T-cell (primary cell): ENCODE measurements around the gene PHKB. TPM values are rescaled to one million over a fixed set of nuclear protein-coding genes. Genes with fewer than 3 reads are reported as not detected.
"Not testable (repeated sequence)": the region's sequence is repeated elsewhere in the genome, so short reads cannot be mapped to it uniquely, and the experiment has no call there.

ENCODE experiments used
- ATAC-seq, 4 experiments: fragments of 200-7000 bp in 3 of 4; fragments of 150-1000 bp in 1 of 4; cut with Tn5 transposase; replicated peaks in 1 of 4; 1 replicate in 3 of 4; 2 replicates in 1 of 4; pipeline ENCODE4 v1.10.0; 2021; ENCODE audit warnings: moderate library complexity in 3 of 4, mild to moderate bottlenecking in 2 of 4, moderate number of reproducible peaks in 1 of 4
- CTCF ChIA-PET, 2 donors: fragments of 300-600 bp; sonication (Branson Sonifier 250); formaldehyde crosslinking; loops; one replicate each; lab custom pipeline; 2022; ENCODE audit warnings: antibody characterized with exemption in 2 of 2; lab: Charles Lee
- POLR2A ChIA-PET, 2 donors: fragments of 300-600 bp; sonication (Branson Sonifier 250); formaldehyde crosslinking; loops; one replicate each; lab custom pipeline; 2022; ENCODE audit warnings: antibody characterized with exemption in 2 of 2; lab: Charles Lee
- DNase-seq, 35 experiments: peaks; one replicate each; pipeline versions ENCODE4 v3.0.0 to v3.0.0-alpha.2; 2013 to 2023
- H3K27ac ChIP-seq: one replicate; pipeline ENCODE4 v1.5.1; 2013; ENCODE audit warnings: low read length
- H3K27me3 ChIP-seq, 2 experiments: replicated peaks in 1 of 2; 1 replicate in 1 of 2; 2 replicates in 1 of 2; pipeline versions ENCODE4 v1.6.1 to v1.7.0; 2013; ENCODE audit warnings: low read length in 1 of 2, mixed read lengths in 1 of 2; ENCODE audit not compliant: control insufficient read depth in 2 of 2, insufficient read depth in 2 of 2; ENCODE audit errors: extremely low read depth in 1 of 2
- H3K36me3 ChIP-seq, 2 donors: 1 replicate in 1 of 2; 2 replicates in 1 of 2; pipeline versions ENCODE4 v1.6.1 to v1.7.0; 2013; ENCODE audit warnings: low read length in 1 of 2; ENCODE audit not compliant: control insufficient read depth in 2 of 2, insufficient read depth in 1 of 2; ENCODE audit errors: extremely low read depth in 1 of 2
- H3K4me1 ChIP-seq, 2 experiments: 1 replicate in 1 of 2; 2 replicates in 1 of 2; pipeline versions ENCODE4 v1.6.1 to v1.7.0; 2013; ENCODE audit warnings: low read length in 2 of 2, mixed read lengths in 1 of 2; ENCODE audit not compliant: insufficient read depth in 2 of 2, control insufficient read depth in 1 of 2; ENCODE audit errors: extremely low read depth in 1 of 2
- H3K4me3 ChIP-seq, 2 donors: 1 replicate in 1 of 2; 2 replicates in 1 of 2; pipeline versions ENCODE4 v1.5.1 to v1.7.0; 2013; ENCODE audit warnings: mild to moderate bottlenecking in 2 of 2, low read length in 1 of 2, moderate library complexity in 1 of 2; ENCODE audit not compliant: control insufficient read depth in 1 of 2; ENCODE audit errors: extremely low read depth in 1 of 2
- H3K9me3 ChIP-seq: 2 replicates; pipeline ENCODE4 v1.7.0; 2013
- H3K27ac Mint-ChIP-seq, 2 donors: one replicate each; pipeline ENCODE4 v1.8.0; 2020 to 2021; ENCODE audit warnings: mild to moderate bottlenecking in 2 of 2, mixed read lengths in 2 of 2
- H3K27me3 Mint-ChIP-seq, 2 donors: one replicate each; pipeline ENCODE4 v1.8.0; 2021 to 2022; ENCODE audit warnings: mixed read lengths in 2 of 2
- H3K36me3 Mint-ChIP-seq: one replicate; pipeline ENCODE4 v1.8.0; 2021; ENCODE audit warnings: mixed read lengths
- H3K4me1 Mint-ChIP-seq, 3 donors: one replicate each; pipeline ENCODE4 v1.8.0; 2020 to 2022; ENCODE audit warnings: mixed read lengths in 3 of 3, mild to moderate bottlenecking in 1 of 3
- H3K4me3 Mint-ChIP-seq, 3 donors: one replicate each; pipeline ENCODE4 v1.8.0; 2020 to 2022; ENCODE audit warnings: mild to moderate bottlenecking in 3 of 3, mixed read lengths in 3 of 3, moderate library complexity in 3 of 3
- H3K9me3 Mint-ChIP-seq, 3 donors: one replicate each; pipeline ENCODE4 v1.8.0; 2020 to 2022; ENCODE audit warnings: mixed read lengths in 3 of 3
- WGBS: methylation state at CpG from one replicate; pipeline ENCODE4 v1.1.5; 2013; ENCODE audit warnings: missing lambda C conversion rate; ENCODE audit not compliant: insufficient coverage; 5-methylcytosine and 5-hydroxymethylcytosine counted together
- total RNA-seq, 35 experiments: library from RNA in 6 of 35; stranded (reverse) in 6 of 35; fragments of 120-200 nt in 1 of 35; gene quantifications; one replicate each; pipeline versions ENCODE4 v1.2.1 to v1.2.4 and lab custom pipeline; 2013 to 2026

PHKB gene
- total RNA-seq, 5 donors from 2014 or later (not counting 1 experiment from before 2014, with no cell fraction given), result 40.6 to 67.5 (median 48.8) TPM

DNA sequence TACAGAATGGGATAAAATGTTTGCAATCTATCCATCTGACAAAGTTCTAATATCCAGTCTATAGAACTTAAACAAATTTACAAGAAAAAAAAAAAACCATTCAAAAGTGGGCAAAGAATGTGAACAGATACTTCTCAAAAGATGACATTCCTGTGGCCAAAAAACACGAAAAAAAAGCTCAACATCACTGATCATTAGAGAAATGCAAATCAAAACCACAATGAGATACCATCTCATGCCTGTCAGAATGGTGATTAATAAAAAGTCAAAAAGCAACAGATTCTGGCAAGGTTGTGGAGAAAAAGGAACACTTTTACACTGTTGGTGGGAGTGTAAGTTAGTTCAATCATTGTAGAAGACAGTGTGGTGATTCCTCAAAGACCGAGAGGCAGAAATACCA is 26.9 kb upstream of the PHKB start:
- H3K27ac ChIP-seq, H3K9me3 Mint-ChIP-seq, H3K9me3 ChIP-seq, H3K4me3 Mint-ChIP-seq, H3K36me3 ChIP-seq, H3K4me3 ChIP-seq, POLR2A ChIA-PET, DNase-seq, H3K4me1 ChIP-seq, H3K27me3 ChIP-seq, H3K27me3 Mint-ChIP-seq, H3K27ac Mint-ChIP-seq, ATAC-seq: not testable (repeated sequence)
- peaks cover 20 to 25% (median 25%) of the 10 kb centered on the region in 3 donors for H3K4me1 Mint-ChIP-seq
- CTCF ChIA-PET, result interaction anchor here in 1 of 2 donors (0.6 kb wide), 1 partner anchor 706 kb away, joined by 3 read pairs; no protein-coding TSS in a partner anchor
- WGBS, result no CpG with 5 or more reads among the region's 2 CpGs
- H3K36me3 Mint-ChIP-seq, result peaks cover 40% of the 10 kb centered on the region

DNA sequence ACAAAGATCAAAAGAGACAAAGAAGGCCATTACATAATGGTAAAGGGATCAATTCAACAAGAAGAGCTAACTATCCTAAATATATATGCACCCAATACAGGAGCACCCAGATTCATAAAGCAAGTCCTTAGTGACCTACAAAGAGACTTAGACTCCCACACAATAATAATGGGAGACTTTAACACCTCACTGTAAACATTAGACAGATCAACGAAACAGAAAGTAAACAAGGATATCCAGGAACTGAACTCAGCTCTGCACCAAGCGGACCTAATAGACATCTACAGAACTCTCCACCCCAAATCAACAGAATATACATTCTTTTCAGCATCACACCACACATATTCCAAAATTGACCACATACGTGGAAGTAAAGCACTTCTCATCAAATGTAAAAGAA is 21.1 kb upstream of the PHKB start:
- H3K27ac Mint-ChIP-seq, H3K4me3 Mint-ChIP-seq, H3K27ac ChIP-seq, ATAC-seq, H3K4me3 ChIP-seq, H3K4me1 ChIP-seq, H3K9me3 Mint-ChIP-seq, DNase-seq, H3K27me3 ChIP-seq, H3K36me3 ChIP-seq, POLR2A ChIA-PET, CTCF ChIA-PET, H3K27me3 Mint-ChIP-seq, H3K9me3 ChIP-seq: not testable (repeated sequence)
- 83% methylated on average over 3 of the region's 3 CpGs for WGBS
- Mint-ChIP-seq H3K36me3 (peaks cover 53% of the 10 kb centered on the region), H3K4me1 (peaks cover 22 to 37% (median 32%) of the 10 kb centered on the region in 3 donors)

DNA sequence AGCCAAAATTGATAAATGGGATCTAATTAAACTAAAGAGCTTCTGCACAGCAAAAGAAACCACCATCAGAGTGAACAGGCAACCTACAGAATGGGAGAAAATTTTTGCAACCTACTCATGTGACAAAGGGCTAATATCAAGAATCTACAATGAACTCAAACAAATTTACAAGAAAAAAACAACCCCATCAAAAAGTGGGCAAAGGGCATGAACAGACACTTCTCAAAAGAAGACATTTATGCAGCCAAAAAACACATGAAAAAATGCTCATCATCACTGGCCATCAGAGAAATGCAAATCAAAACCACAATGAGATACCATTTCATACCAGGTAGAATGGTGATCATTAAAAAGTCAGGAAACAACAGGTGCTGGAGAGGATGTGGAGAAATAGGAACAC is 18.2 kb upstream of the PHKB start:
- H3K9me3 Mint-ChIP-seq, H3K4me3 Mint-ChIP-seq, H3K9me3 ChIP-seq, CTCF ChIA-PET, ATAC-seq, H3K4me3 ChIP-seq, H3K27me3 Mint-ChIP-seq, DNase-seq, H3K27ac ChIP-seq, H3K36me3 ChIP-seq, POLR2A ChIA-PET, H3K27me3 ChIP-seq, H3K4me1 ChIP-seq, H3K27ac Mint-ChIP-seq: not testable (repeated sequence)
- peaks cover 58% of the 10 kb centered on the region for H3K36me3 Mint-ChIP-seq
- peaks cover 26 to 42% (median 34%) of the 10 kb centered on the region in 3 donors for H3K4me1 Mint-ChIP-seq

DNA sequence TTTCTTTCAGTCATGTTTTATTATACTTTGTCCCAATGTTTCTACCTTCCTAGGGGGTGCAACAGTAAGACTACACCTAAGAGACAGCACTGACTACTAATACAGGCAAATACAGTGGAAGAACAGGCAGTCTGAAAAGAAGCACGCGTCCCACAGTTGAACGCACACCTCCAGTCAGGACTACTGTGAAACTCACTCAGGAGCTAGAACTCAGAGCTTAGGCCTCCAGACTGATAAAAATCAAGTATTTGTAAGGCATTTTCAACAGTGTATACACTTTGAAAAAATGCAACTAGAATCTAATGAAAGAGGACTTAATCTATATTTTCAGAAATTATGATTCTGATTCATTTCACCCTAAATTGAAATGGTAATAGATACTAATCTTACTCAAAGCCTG is 14.7 kb upstream of the PHKB start:
- Mint-ChIP-seq H3K27me3 (no peaks in the 10 kb centered on the region), H3K4me1 (peaks cover 19 to 33% (median 33%) of the 10 kb centered on the region in 3 donors)

DNA sequence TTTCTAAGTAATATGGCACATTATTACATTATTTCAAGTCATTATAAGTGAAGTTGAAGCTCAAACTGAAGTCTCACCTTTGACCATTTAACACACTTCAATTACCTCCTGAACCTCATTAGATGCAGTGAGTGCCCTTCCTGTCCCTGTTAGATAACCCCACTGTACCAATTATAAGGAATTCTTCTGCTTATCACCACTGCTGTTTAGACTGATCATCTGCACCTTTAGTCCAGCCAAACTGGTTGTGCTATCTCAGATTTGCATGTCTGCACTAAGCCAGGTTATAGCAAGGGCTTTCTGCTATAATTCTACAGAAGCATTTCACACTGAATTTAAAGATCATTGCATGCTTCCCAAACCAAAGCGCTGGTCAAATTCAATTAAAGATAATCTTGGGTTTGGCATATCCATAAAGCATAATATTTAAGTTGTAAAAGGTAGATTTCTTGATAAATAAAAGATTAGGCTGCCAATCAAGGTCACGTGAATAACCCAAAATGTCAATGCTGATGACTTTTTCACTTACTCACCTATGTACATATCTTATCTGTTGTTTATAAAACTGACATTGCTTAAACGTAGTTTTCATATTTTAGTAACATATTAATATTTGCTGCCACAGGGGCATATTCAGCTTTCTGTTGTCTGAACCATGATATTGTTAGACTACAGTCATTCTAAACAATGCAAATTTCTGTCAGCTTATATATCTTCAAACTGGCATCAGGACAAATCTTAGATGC is 12.1 kb upstream of the PHKB start:
- WGBS, result no CpG with 5 or more reads among the region's 3 CpGs
- Histone ChIP-seq H3K4me1 (no peaks in the 10 kb centered on the region), H3K36me3 (peaks cover 0 to 50% of the 10 kb centered on the region in 2 donors), H3K4me3 (no peak overlapping the region), H3K9me3 (no peaks in the 10 kb centered on the region), H3K27ac (no peak overlapping the region), H3K27me3 (no peaks in the 10 kb centered on the region)
- POLR2A ChIA-PET, result interaction anchor here in 1 of 2 donors (0.7 kb wide), 1 partner anchor 154 kb away, joined by 4 read pairs; no protein-coding TSS in a partner anchor
- H3K36me3 Mint-ChIP-seq, result peaks cover 52% of the 10 kb centered on the region
- CTCF ChIA-PET, result interaction anchor here (0.5 to 1.5 kb wide), 2 partner anchors 18 to 871 kb away, joined by 3 to 12 read pairs; no protein-coding TSS in a partner anchor
- H3K27me3 Mint-ChIP-seq, result no peaks in the 10 kb centered on the region
- no peak for DNase-seq
- no peak for ATAC-seq
- no peak overlapping the region for H3K4me3 Mint-ChIP-seq
- H3K4me1 Mint-ChIP-seq, result peaks cover 14 to 36% (median 31%) of the 10 kb centered on the region in 3 donors
- no peaks in the 10 kb centered on the region for H3K9me3 Mint-ChIP-seq
- H3K27ac Mint-ChIP-seq, result no peak overlapping the region

More for the DNA sequence above, 14.7 kb upstream of the PHKB start:
- no peak for DNase-seq
- Histone ChIP-seq H3K36me3 (peaks cover 0 to 28% of the 10 kb centered on the region in 2 donors), H3K27ac (no peak overlapping the region), H3K4me3 (no peak overlapping the region), H3K9me3 (no peaks in the 10 kb centered on the region), H3K27me3 (no peaks in the 10 kb centered on the region), H3K4me1 (no peaks in the 10 kb centered on the region)
- peaks cover 50% of the 10 kb centered on the region for H3K36me3 Mint-ChIP-seq
- no peak for ATAC-seq
- POLR2A ChIA-PET, result no interaction called here
- CTCF ChIA-PET, result interaction anchor here in 1 of 2 donors (1.0 kb wide), 1 partner anchor 10 kb away, joined by 3 read pairs; no protein-coding TSS in a partner anchor
- no peak overlapping the region for H3K4me3 Mint-ChIP-seq
- 100% methylated on average over 3 of the region's 3 CpGs for WGBS
- no peak overlapping the region for H3K27ac Mint-ChIP-seq
- no peaks in the 10 kb centered on the region for H3K9me3 Mint-ChIP-seq

DNA sequence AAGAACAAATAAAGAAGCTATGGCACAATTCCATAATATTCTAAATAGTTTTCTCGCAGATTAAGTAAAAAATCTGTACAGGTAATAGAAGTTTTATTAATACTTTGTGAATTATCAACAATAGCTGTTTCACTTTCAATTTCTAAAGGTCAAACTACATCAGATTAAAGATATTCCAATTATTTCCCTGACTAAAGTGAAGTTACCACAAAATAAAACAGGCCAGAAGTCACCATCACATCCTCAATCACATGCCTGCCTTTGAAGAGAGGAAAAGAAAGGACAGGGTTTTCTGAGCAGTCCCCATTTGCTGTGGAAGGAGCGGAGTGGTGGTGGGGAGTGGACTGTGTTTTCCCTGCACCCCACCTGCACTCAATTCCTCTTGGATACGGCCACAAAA is 11.3 kb upstream of the PHKB start:
- Histone ChIP-seq H3K4me3 (no peak overlapping the region), H3K27ac (no peak overlapping the region), H3K9me3 (no peaks in the 10 kb centered on the region), H3K4me1 (no peaks in the 10 kb centered on the region), H3K36me3 (peaks cover 0 to 56% of the 10 kb centered on the region in 2 donors), H3K27me3 (no peaks in the 10 kb centered on the region)
- Mint-ChIP-seq H3K4me3 (no peak overlapping the region), H3K36me3 (peaks cover 53% of the 10 kb centered on the region), H3K9me3 (no peaks in the 10 kb centered on the region), H3K27me3 (no peaks in the 10 kb centered on the region), H3K4me1 (peaks cover 17 to 38% (median 33%) of the 10 kb centered on the region in 3 donors), H3K27ac (no peak overlapping the region)
- DNase-seq (no peak), ATAC-seq (no peak)
- CTCF ChIA-PET, result interaction anchor here in 1 of 2 donors (1.5 kb wide), 1 partner anchor 17 kb away, joined by 3 read pairs; no protein-coding TSS in a partner anchor
- WGBS, result 86% methylated on average over 1 of the region's 3 CpGs
- POLR2A ChIA-PET, result interaction anchor here (0.7 kb wide), 2 partner anchors 11 to 153 kb away, joined by 3 to 4 read pairs; partner anchors contain the start of genes ITFG1 (in 1 of the 2) and PHKB (in 1 of the 2)
